ENCODE measurements around the gene UBE3C.
A peak's percentile ranks its signal among the peaks of the same experiment; 100 is the strongest.

The UBE3C gene

GRCh38 chr7:157219154-157219553 lies 80.4 kb downstream of the UBE3C start:
- H3K4me3 ChIP-seq (ENCODE audit: low read depth, low read length) = no peak overlapping the region
- H3K27me3 ChIP-seq (replicated peaks) = no peaks in the 10 kb centered on the region
- TF ChIP-seq CTCF (IDR thresholded peaks at IDR 0.05; ENCODE audit: low read depth, low read length, missing control alignments) = no peak
- no peak for DNase-seq
- no peak overlapping the region for H3K27ac ChIP-seq
- in situ Hi-C loops (cut with HindIII; ENCODE audit: low pct_ligation_motif_present, low sequenced_read_pairs) = no loop called here
- peaks cover 36% of the 10 kb centered on the region for H3K36me3 ChIP-seq (replicated peaks)

GRCh38 chr7:157220916-157221569 lies 82.3 kb downstream of the UBE3C start:
- Histone ChIP-seq H3K27me3 (replicated peaks) (no peaks in the 10 kb centered on the region), H3K36me3 (replicated peaks) (peaks cover 37% of the 10 kb centered on the region), H3K4me3 (ENCODE audit: low read depth, low read length) (no peak overlapping the region), H3K27ac (no peak overlapping the region)
- no peak for TF ChIP-seq CTCF (IDR thresholded peaks at IDR 0.05; ENCODE audit: low read depth, low read length, missing control alignments)
- in situ Hi-C loops (cut with HindIII; ENCODE audit: low pct_ligation_motif_present, low sequenced_read_pairs) = no loop called here
- no peak for DNase-seq

GRCh38 chr7:157222687-157223086 lies 84.0 kb downstream of the UBE3C start:
- Histone ChIP-seq H3K4me3 (ENCODE audit: low read depth, low read length) (no peak overlapping the region), H3K27ac (no peak overlapping the region), H3K27me3 (replicated peaks) (no peaks in the 10 kb centered on the region), H3K36me3 (replicated peaks) (peaks cover 33% of the 10 kb centered on the region)
- no peak for TF ChIP-seq CTCF (IDR thresholded peaks at IDR 0.05; ENCODE audit: low read depth, low read length, missing control alignments)
- no peak for DNase-seq
- in situ Hi-C loops (cut with HindIII; ENCODE audit: low pct_ligation_motif_present, low sequenced_read_pairs) = no loop called here

GRCh38 chr7:157224627-157225026 lies 85.9 kb downstream of the UBE3C start:
- Histone ChIP-seq H3K4me3 (ENCODE audit: low read depth, low read length) (no peak overlapping the region), H3K27me3 (replicated peaks) (no peaks in the 10 kb centered on the region), H3K27ac (no peak overlapping the region), H3K36me3 (replicated peaks) (peaks cover 21% of the 10 kb centered on the region)
- peak; percentile 35 for TF ChIP-seq CTCF (IDR thresholded peaks at IDR 0.05; ENCODE audit: low read depth, low read length, missing control alignments)
- DNase-seq = peak; percentile 6
- in situ Hi-C loops (cut with HindIII; ENCODE audit: low pct_ligation_motif_present, low sequenced_read_pairs) = no loop called here

- in situ Hi-C loops (cut with HindIII; ENCODE audit: low pct_ligation_motif_present, low sequenced_read_pairs) = no loop called here
- DNase-seq = peak; percentile 42
- Histone ChIP-seq H3K36me3 (replicated peaks) (peaks cover 21% of the 10 kb centered on the region), H3K27me3 (replicated peaks) (no peaks in the 10 kb centered on the region), H3K4me3 (ENCODE audit: low read depth, low read length) (no peak overlapping the region), H3K27ac (no peak overlapping the region)
- peak; percentile 74 for TF ChIP-seq CTCF (IDR thresholded peaks at IDR 0.05; ENCODE audit: low read depth, low read length, missing control alignments)
Measured at GRCh38 chr7:157228864-157229422, 90.2 kb downstream of the UBE3C start.

- H3K27ac ChIP-seq = no peak overlapping the region
- H3K36me3 ChIP-seq (replicated peaks) = peaks cover 23% of the 10 kb centered on the region
Measured at GRCh38 chr7:157233677-157234076, 95.0 kb downstream of the UBE3C start.

More at GRCh38 chr7:157233677-157234076, 95.0 kb downstream of the UBE3C start:
- Histone ChIP-seq H3K27me3 (replicated peaks) (no peaks in the 10 kb centered on the region), H3K4me3 (ENCODE audit: low read depth, low read length) (no peak overlapping the region)
- in situ Hi-C loops (cut with HindIII; ENCODE audit: low pct_ligation_motif_present, low sequenced_read_pairs) = no loop called here
- peak; percentile 48 for DNase-seq
- no peak for TF ChIP-seq CTCF (IDR thresholded peaks at IDR 0.05; ENCODE audit: low read depth, low read length, missing control alignments)
